Activated T-helper 1 cell treated with anti-CD3 and anti-CD28 coated beads, Interleukin-12 subunit alpha, Interleukin-12 subunit beta, Interleukin-2, Interleukin-4 antibody, amounts not matched to agents 30 ng/mL and 10 ng/mL and 1 ng/mL, durations not matched to agents 14 hours and 24 hours and 36 hours (primary cell): Measurements from ENCODE around the gene ZNF646. TPM values are rescaled to one million over a fixed set of nuclear protein-coding genes. Genes with fewer than 3 reads are reported as not detected.

Source experiments
- total RNA-seq: library from RNA; stranded (reverse); gene quantifications from 2 replicates; pipeline ENCODE4 v1.2.3, GENCODE V29; 2022

ZNF646 gene
- total RNA-seq, 1 donor from 2014 or later = 26.1 TPM

Other genes starting within 250 kb of the ZNF646 start
- gene BCL7C, start 180.3 kb upstream of the ZNF646 start, total RNA-seq = 23.1 and 25.3 TPM in 2 replicates
- 0.23 and 0.29 TPM in 2 replicates for gene CTF1, start 177.8 kb upstream of the ZNF646 start, total RNA-seq
- gene FBXL19, start 150.8 kb upstream of the ZNF646 start, total RNA-seq = 32.7 and 33.2 TPM in 2 replicates
- 11.1 and 11.5 TPM in 2 replicates for gene ORAI3, start 125.4 kb upstream of the ZNF646 start, total RNA-seq
- 34.0 and 38.8 TPM in 2 replicates for gene SETD1A, start 116.7 kb upstream of the ZNF646 start, total RNA-seq
- gene HSD3B7, start 89.2 kb upstream of the ZNF646 start, total RNA-seq = 2.1 and 3.3 TPM in 2 replicates
- gene STX1B, start 63.8 kb upstream of the ZNF646 start, total RNA-seq = 0.34 and 0.49 TPM in 2 replicates
- 56.4 and 58.7 TPM in 2 replicates for gene STX4, start 40.9 kb upstream of the ZNF646 start, total RNA-seq
- 14.9 and 15.1 TPM in 2 replicates for gene ZNF668, start 182 bp upstream of the ZNF646 start, total RNA-seq
- 3.1 and 4.7 TPM in 2 replicates for gene PRSS53, start 14.5 kb downstream of the ZNF646 start, total RNA-seq
- 47.3 and 53.0 TPM in 2 replicates for gene VKORC1, start 20.4 kb downstream of the ZNF646 start, total RNA-seq
- 43.6 and 44.8 TPM in 2 replicates for gene BCKDK, start 34.0 kb downstream of the ZNF646 start, total RNA-seq
- 55.4 and 58.2 TPM in 2 replicates for gene KAT8, start 43.2 kb downstream of the ZNF646 start, total RNA-seq
- not detected in 2 replicates for gene PRSS8, start 61.3 kb downstream of the ZNF646 start, total RNA-seq
- gene PRSS36, start 75.6 kb downstream of the ZNF646 start, total RNA-seq = 0.27 and 0.34 TPM in 2 replicates
- gene FUS, start 105.7 kb downstream of the ZNF646 start, total RNA-seq = 950 and 955 TPM in 2 replicates
- gene PYCARD, start 128.3 kb downstream of the ZNF646 start, total RNA-seq = 20.9 and 21.2 TPM in 2 replicates
- gene TRIM72, start 139.7 kb downstream of the ZNF646 start, total RNA-seq = 0.10 and 0.15 TPM in 2 replicates
- gene PYDC1, start 142.7 kb downstream of the ZNF646 start, total RNA-seq = not detected in 2 replicates
- gene ITGAM, start 185.6 kb downstream of the ZNF646 start, total RNA-seq = 14.2 and 16.8 TPM in 2 replicates